ENCODE measurements around the gene MAS1.

DNA sequence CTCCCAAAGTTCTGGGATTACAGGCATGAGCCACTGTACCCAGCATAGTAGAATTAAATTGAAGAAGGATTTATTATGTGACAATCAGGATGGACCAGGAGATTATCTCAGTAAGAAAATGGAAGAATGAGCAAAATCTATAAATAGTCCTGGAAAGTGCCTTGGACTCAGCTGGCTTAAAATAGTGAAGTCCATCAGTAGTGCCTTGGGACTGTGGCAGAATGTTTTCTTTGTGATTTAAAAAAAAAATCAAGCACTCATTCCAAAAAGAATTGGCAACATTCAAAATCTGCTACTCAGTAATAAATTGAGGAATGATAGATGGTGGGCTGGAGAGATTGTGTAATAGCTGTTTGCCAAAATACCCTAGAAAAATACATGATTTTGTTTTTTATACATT, 37.0 kb upstream of the MAS1 start:
- TF ChIP-seq EP300 (IDR thresholded peaks at IDR 0.05) = no peak
- TF ChIP-seq CTCF (IDR thresholded peaks at IDR 0.05) = no peak
